ENCODE measurements around the gene VIPR2.

The VIPR2 gene

DNA sequence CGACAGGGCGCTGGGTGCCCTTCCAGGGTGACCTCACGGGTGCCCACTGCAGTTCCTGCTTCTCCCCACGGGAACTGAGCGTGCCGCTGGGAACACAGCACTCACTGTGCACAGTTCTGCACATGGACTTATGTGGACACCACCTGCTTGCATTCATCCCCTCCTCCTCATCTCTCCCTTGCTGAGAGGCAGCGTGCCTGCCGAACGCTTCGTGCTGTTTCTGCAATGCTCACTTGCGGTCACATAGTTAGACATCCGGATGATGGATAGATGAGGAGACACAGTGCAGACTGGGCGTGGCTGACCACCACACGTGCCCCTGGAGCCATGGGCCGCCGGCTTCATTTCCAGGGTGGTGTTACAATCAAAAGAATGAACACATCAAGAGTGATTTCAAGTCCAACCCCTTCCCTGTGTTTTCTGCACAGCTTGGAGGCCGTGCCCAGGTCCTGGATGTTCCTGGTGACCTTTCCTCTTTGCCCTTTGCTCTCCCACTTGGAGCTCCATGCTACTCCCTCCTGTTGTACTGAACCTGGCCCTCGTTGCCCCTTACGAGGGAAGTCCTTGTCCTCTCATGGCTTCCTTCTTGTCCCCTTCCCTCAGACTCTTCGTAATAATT is 119.4 kb downstream of the VIPR2 start:
- TF ChIP-seq, protein P1, sequence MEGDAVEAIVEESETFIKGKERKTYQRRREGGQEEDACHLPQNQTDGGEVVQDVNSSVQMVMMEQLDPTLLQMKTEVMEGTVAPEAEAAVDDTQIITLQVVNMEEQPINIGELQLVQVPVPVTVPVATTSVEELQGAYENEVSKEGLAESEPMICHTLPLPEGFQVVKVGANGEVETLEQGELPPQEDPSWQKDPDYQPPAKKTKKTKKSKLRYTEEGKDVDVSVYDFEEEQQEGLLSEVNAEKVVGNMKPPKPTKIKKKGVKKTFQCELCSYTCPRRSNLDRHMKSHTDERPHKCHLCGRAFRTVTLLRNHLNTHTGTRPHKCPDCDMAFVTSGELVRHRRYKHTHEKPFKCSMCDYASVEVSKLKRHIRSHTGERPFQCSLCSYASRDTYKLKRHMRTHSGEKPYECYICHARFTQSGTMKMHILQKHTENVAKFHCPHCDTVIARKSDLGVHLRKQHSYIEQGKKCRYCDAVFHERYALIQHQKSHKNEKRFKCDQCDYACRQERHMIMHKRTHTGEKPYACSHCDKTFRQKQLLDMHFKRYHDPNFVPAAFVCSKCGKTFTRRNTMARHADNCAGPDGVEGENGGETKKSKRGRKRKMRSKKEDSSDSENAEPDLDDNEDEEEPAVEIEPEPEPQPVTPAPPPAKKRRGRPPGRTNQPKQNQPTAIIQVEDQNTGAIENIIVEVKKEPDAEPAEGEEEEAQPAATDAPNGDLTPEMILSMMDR (IDR thresholded peaks at IDR 0.05) = no peak
- DNase-seq (ENCODE audit: low spot score) = peak; percentile 64
- no peak overlapping the region for H3K27ac ChIP-seq
- no peak overlapping the region for H3K4me3 ChIP-seq

DNA sequence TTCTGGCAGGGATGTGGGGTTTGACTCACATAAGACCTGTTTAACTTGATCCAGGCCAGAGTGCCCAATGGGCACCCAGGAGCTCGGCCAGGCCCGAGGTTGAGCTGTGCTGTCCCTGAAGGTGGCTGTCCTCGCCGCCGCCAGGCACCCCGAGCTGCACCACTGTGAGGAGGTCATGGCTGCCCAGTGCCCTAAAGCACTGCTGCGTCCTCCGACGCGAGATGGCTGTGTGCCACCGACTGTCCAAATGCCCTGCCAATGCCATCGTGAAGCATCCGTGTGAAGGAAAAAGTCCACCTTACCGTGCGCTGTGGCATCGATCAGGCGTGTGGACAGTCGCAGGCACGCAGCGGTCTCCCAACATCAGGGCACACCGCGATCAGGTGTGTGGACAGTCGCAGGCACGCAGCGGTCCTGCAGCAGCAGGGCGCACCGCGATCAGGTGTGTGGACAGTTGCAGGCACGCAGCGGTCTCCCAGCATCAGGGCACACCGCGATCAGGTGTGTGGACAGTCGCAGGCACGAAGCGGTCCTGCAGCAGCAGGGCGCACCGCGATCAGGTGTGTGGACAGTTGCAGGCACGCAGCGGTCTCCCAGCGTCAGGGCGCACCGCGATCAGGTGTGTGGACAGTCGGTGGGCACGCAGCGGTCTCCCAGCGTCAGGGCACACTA is 120.3 kb downstream of the VIPR2 start:
- TF ChIP-seq, protein P1 (IDR thresholded peaks at IDR 0.05) = no peak
- Histone ChIP-seq H3K4me3 (no peak overlapping the region), H3K27ac (no peak overlapping the region)
- peak; percentile 33 for DNase-seq (ENCODE audit: low spot score)

DNA sequence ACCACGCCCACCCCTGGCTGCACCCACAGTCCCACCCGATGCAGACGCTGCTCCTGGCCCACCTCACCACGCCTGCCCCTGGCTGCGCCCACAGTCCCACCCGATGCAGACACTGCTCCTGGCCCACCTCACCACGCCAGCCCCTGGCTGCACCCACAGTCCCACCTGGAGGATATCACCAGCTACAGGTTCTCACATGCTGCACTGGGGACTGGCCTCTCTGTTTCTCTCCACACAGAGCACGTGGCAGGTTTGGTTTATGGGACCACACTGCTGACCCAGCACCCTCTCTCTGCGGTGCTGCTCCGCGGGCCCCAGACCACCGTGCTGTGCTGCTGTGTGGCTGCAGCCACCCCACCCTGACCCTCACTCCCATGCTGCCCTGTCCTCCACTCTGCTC is 120.9 kb downstream of the VIPR2 start:
- TF ChIP-seq, protein P1 (IDR thresholded peaks at IDR 0.05) = no peak

DNA sequence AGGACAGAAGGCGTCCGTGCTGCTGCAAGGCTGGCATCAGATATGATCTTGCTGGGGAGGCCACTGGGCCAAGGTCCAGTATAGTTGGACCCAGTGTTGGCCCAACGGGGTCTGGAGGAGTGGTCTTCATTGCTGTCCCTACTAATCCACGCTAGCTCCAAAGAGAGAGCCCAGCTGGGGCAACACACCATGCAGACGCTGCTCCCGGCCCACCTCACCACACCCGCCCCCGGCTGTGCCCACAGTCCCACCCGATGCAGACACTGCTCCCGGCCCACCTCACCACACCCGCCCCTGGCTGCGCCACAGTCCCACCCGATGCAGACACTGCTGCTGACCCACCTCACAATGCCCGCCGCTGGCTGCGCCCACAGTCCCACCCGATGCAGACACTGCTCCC is 121.5 kb downstream of the VIPR2 start:
- Histone ChIP-seq H3K27ac (no peak overlapping the region), H3K4me3 (no peak overlapping the region)
- TF ChIP-seq, protein P1 (IDR thresholded peaks at IDR 0.05) = no peak
- peak; percentile 45 for DNase-seq (ENCODE audit: low spot score)

More for the DNA sequence above, 120.9 kb downstream of the VIPR2 start:
- H3K27ac ChIP-seq = no peak overlapping the region
- DNase-seq (ENCODE audit: low spot score) = peak; percentile 38
- no peak overlapping the region for H3K4me3 ChIP-seq

DNA sequence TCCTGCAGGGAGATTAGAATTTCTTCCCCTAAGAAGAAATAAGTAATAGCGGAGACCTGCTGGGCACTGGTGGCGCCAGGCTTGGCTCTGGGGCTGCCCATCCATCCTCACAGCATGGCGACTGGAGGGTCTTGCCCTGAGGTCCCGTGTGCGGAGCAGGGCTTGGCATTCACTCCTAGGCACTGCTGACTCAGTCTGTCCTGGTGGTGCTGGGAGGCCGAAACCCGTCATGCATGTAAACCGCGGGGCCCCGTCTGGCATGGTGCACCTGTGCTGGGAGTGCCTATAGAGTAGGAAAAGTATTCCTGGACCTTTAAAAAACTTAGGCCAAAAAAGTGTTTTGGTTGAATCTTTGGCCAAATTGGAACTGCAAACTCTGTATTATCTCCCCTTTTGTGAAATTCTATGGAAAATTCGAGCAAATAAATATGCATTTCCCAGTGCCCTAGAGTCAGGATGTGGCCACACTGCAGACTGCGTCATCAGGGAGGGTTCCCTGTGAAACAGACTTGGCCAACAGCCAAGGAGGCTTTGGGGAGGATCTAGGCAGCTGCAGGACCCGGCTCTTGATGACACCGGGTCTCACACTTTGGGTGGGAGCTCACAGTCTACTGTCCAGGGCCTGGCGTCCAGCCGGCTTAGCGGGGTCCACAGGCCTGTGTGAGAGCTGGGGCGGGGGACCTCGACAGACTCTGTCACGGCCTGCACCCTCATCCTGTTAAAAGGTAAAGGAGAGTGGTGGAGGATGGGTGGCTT is 122.3 kb downstream of the VIPR2 start:
- TF ChIP-seq, protein P1 (IDR thresholded peaks at IDR 0.05) = no peak
- Histone ChIP-seq H3K27ac (no peak overlapping the region), H3K4me3 (no peak overlapping the region)
- no peak for DNase-seq (ENCODE audit: low spot score)

DNA sequence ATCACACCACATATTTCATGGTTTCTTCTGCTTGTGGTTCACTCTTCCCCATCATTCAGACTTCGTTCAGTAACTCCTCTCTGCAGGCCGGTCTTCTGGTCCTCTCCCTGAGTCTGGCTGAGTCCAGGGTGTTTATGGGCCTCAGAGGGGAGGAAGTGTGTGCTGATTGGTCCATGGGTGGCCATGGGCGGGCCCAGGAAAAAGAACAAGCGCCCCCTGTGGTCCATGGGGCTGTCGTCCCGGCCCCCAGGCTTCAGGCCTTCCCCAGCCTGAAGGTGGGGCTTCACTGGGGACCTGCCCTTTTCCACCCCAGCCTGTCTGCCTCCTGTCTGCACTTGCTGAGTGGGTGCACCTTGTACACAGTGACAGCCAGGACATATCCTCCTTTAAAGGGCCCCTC is 123.7 kb downstream of the VIPR2 start:
- H3K27ac ChIP-seq = no peak overlapping the region
- TF ChIP-seq, protein P1 (IDR thresholded peaks at IDR 0.05) = no peak
- no peak overlapping the region for H3K4me3 ChIP-seq
- no peak for DNase-seq (ENCODE audit: low spot score)

Data from coronary artery (tissue), 2 donors.